Endothelial cell of umbilical vein (primary cell): ENCODE measurements around the gene DDI1. TPM values are rescaled to one million over a fixed set of nuclear protein-coding genes. Genes with fewer than 3 reads are reported as not detected.

Experiments
- BruUV-seq: library from RNA; stranded (reverse); fragments of 400-500 nt; replicated peaks from 2 replicates; lab custom pipeline; 2021; lab: Mats Ljungman, UMichigan
- CTCF ChIA-PET: fragments of 300-600, 350-600 bp; sonication (Branson Sonifier 250); formaldehyde crosslinking; loops from one replicate; lab custom pipeline; 2021; ENCODE audit warnings: antibody characterized with exemption, inconsistent platforms; lab: Charles Lee
- POLR2A ChIA-PET: fragments of 300-600, 350-600 bp; sonication (Branson Sonifier 250); formaldehyde crosslinking; loops from one replicate; lab custom pipeline; 2021; ENCODE audit warnings: antibody characterized with exemption, inconsistent platforms; lab: Charles Lee
- DNase-seq: peaks from one replicate; pipeline ENCODE4 v3.0.0-alpha.2; 2011; ENCODE audit warnings: low read depth, low spot score
- FAIRE-seq: peaks from 2 replicates; lab custom pipeline; 2011; peaks lifted over from hg19 to GRCh38; lab: Jason Lieb, UNC
- H2AFZ ChIP-seq: 2 replicates; pipeline ENCODE4 v1.6.0; 2012; ENCODE audit warnings: low read depth, low read length, control low read depth, inconsistent platforms
- H3K27ac ChIP-seq: 2 replicates; pipeline ENCODE4 v1.5.1; 2011; ENCODE audit warnings: low read depth, mild to moderate bottlenecking, control low read depth, low read length, moderate library complexity; ENCODE audit not compliant: insufficient read depth
- H3K27me3 ChIP-seq, 2 experiments: 2 replicates each; pipeline versions ENCODE4 v1.6.0 to v1.6.1; 2011; ENCODE audit warnings: low read length in 2 of 2, mixed read lengths in 1 of 2; ENCODE audit not compliant: control insufficient read depth in 2 of 2, insufficient read depth in 2 of 2
- H3K36me3 ChIP-seq, 2 experiments: 2 replicates in 1 of 2; 3 replicates in 1 of 2; pipeline ENCODE4 v1.5.1; 2011; ENCODE audit warnings: low read length in 2 of 2, mild to moderate bottlenecking in 1 of 2, moderate library complexity in 1 of 2; ENCODE audit not compliant: control insufficient read depth in 2 of 2, insufficient read depth in 2 of 2; ENCODE audit errors: extremely low read depth in 1 of 2
- H3K4me1 ChIP-seq: 3 replicates; pipeline ENCODE4 v1.5.1; 2011; ENCODE audit warnings: mild to moderate bottlenecking, low read length; ENCODE audit not compliant: control insufficient read depth, insufficient read depth; ENCODE audit errors: extremely low read depth
- H3K4me2 ChIP-seq: 2 replicates; pipeline ENCODE4 v1.6.1; 2011; ENCODE audit warnings: low read length, control low read depth, mixed read lengths; ENCODE audit not compliant: insufficient read depth
- H3K4me3 ChIP-seq, 3 experiments: fragments of 200-600 bp in 1 of 3; sonication (generic), shearing (Covaris generic) in 1 of 3; replicated peaks in 1 of 3; 2 replicates each; pipeline ENCODE4 v1.5.1; 2011 to 2016; ENCODE audit warnings: control low read depth in 3 of 3, low read length in 3 of 3, mild to moderate bottlenecking in 2 of 3, inconsistent platforms in 1 of 3, low read depth in 1 of 3, moderate library complexity in 1 of 3; ENCODE audit not compliant: insufficient read depth in 1 of 3
- H3K79me2 ChIP-seq: 2 replicates; pipeline ENCODE4 v1.6.0; 2012; ENCODE audit warnings: low read length, inconsistent platforms; ENCODE audit not compliant: control insufficient read depth, insufficient read depth
- H3K9ac ChIP-seq: replicated peaks from 2 replicates; pipeline ENCODE3; 2011; ENCODE audit warnings: low read length, control low read depth; ENCODE audit not compliant: insufficient read depth; ENCODE audit errors: extremely low read depth
- H3K9me1 ChIP-seq: replicated peaks from 3 replicates; pipeline ENCODE4 v1.6.0; 2011; ENCODE audit warnings: mild to moderate bottlenecking, low read length; ENCODE audit not compliant: control insufficient read depth, insufficient read depth; ENCODE audit errors: extremely low read depth
- H3K9me3 ChIP-seq: replicated peaks from 2 replicates; pipeline ENCODE4 v1.5.1; 2012; ENCODE audit warnings: low read length, inconsistent platforms; ENCODE audit not compliant: control insufficient read depth, insufficient read depth
- H4K20me1 ChIP-seq: replicated peaks from 2 replicates; pipeline ENCODE3; 2011; ENCODE audit warnings: mild to moderate bottlenecking, low read length; ENCODE audit not compliant: control insufficient read depth, insufficient read depth; ENCODE audit errors: extremely low read depth
- EZH2 ChIP-seq: IDR thresholded peaks from 2 replicates; pipeline ENCODE4 v1.6.1; 2012; ENCODE audit warnings: borderline replicate concordance, low read depth, mild to moderate bottlenecking, moderate library complexity, low read length, inconsistent platforms; ENCODE audit not compliant: severe bottlenecking
- FOS ChIP-seq: IDR thresholded peaks from 2 replicates; pipeline ENCODE4 v1.6.1; 2011; ENCODE audit warnings: mild to moderate bottlenecking, low read length, moderate library complexity, borderline replicate concordance; ENCODE audit not compliant: insufficient read depth
- GATA2 ChIP-seq: IDR thresholded peaks from 2 replicates; pipeline ENCODE4 v1.7.0; 2011; ENCODE audit warnings: low read depth, mild to moderate bottlenecking, moderate library complexity, mixed read lengths, low read length; ENCODE audit not compliant: insufficient read length, insufficient read depth
- JUN ChIP-seq: IDR thresholded peaks from 2 replicates; pipeline ENCODE4 v1.6.1; 2011; ENCODE audit warnings: borderline replicate concordance, low read depth; ENCODE audit not compliant: insufficient read length, insufficient read depth
- MYC ChIP-seq: IDR thresholded peaks from one replicate; pipeline ENCODE4 v1.6.1; 2011; ENCODE audit warnings: mild to moderate bottlenecking, low read depth, low read length
- POLR2A ChIP-seq: IDR thresholded peaks from 2 replicates; pipeline ENCODE4 v1.6.1; 2012; ENCODE audit warnings: low read depth, mild to moderate bottlenecking, control low read depth, low read length
- POLR2AphosphoS5 ChIP-seq: IDR thresholded peaks from 2 replicates; pipeline ENCODE4 v1.6.1; 2012; ENCODE audit warnings: low read depth, mild to moderate bottlenecking, control low read depth, low read length, moderate library complexity; ENCODE audit not compliant: insufficient read depth
- dilution Hi-C: fragments of 300-500 bp; cut with MboI; formaldehyde crosslinking; loops from one replicate; pipeline ENCODE4 v1.15.0; 2019; ENCODE audit warnings: low sequenced_read_pairs; ENCODE audit not compliant: extremely low pct_ligation_motif_present
- intact Hi-C: fragments of 100-400 bp; cut with micrococcal nuclease; formaldehyde crosslinking; loops from one replicate; pipeline ENCODE4 v1.10.0; 2022
- polyA plus RNA-seq, 4 experiments: library from polyadenylated mRNA; depleted of rRNA in 3 of 4; stranded (reverse) in 3 of 4; unstranded in 1 of 4; fragments of >200 nt; gene quantifications; 2 replicates each; pipeline versions ENCODE4 v1.2.1 to v1.2.3, GENCODE V29; 2011 to 2012; ENCODE audit warnings: missing spikeins in 1 of 4
- total RNA-seq: library from RNA; stranded (reverse); gene quantifications from 2 replicates; pipeline ENCODE4 v1.2.3, GENCODE V29; 2021
- TF ChIP-seq, protein P1 (sequence below): IDR thresholded peaks from 2 replicates; pipeline ENCODE4 v1.6.1; 2011; ENCODE audit not compliant: insufficient read depth, insufficient read length
- TF ChIP-seq, protein P2 (sequence below), 2 donors: IDR thresholded peaks; 1 replicate in 1 of 2; 2 replicates in 1 of 2; pipeline ENCODE4 v1.5.1; 2011; ENCODE audit warnings: low read length in 2 of 2, mild to moderate bottlenecking in 2 of 2, moderate library complexity in 2 of 2, control low read depth in 1 of 2, inconsistent platforms in 1 of 2, low read depth in 1 of 2; ENCODE audit not compliant: insufficient read depth in 1 of 2; ENCODE audit errors: extremely low read depth in 1 of 2

Gene DDI1
- total and polyA plus RNA-seq, 2 donors (not counting 3 experiments of a cell fraction or from before 2014, with no cell fraction given) = not detected

DNA sequence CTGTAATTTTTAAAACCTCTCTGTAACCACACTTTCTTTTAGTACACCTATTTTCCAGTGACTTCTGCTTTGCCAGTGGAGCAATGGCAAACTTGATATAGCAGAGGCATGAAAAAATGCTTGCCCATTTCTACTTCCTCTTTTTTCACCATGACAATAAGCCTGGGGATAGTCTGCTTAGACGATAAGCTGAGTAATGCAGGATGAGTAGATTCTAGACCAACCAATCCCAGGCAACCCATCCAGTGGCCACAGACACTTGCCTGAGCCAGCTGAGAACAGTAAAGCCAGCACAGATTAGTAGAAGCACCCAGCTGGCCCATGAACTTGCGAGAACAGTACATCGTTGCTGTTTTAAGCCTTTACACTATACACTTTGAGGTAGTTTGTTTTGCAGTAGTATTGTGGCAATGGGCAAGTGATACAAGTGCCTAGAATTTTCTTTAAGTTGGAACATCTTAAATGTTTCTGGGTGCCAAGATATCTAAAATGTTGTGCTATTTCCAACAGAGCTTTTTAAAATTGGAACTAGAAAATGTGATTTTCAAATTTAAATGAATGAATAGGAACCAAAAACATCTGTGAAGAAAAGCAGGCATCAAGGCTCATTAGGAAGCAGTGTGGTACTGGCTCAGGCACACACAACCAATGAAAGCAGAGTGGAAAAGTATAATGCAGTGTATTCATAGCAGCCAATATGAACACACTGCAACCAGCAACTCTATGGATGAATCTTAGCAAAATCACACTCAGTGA lies 37.7 kb downstream of the DDI1 start:
- FAIRE-seq = no peak
- dilution Hi-C loops = no loop called here
- Histone ChIP-seq H3K36me3 (no peaks in the 10 kb centered on the region), H3K4me1 (no peaks in the 10 kb centered on the region), H3K9ac (no peak overlapping the region), H4K20me1 (no peaks in the 10 kb centered on the region), H3K4me2 (no peak overlapping the region), H3K4me3 (no peak overlapping the region), H3K9me1 (no peaks in the 10 kb centered on the region), H3K27ac (no peak overlapping the region), H3K9me3 (no peaks in the 10 kb centered on the region), H3K27me3 (no peaks in the 10 kb centered on the region), H2AFZ (no peak overlapping the region), H3K79me2 (no peaks in the 10 kb centered on the region)
- BruUV-seq = no TSS peak
- no peak for TF ChIP-seq EZH2
- no peak for TF ChIP-seq MYC
- TF ChIP-seq, protein P1, sequence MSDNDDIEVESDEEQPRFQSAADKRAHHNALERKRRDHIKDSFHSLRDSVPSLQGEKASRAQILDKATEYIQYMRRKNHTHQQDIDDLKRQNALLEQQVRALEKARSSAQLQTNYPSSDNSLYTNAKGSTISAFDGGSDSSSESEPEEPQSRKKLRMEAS = no peak
- no peak for TF ChIP-seq POLR2AphosphoS5
- no peak for TF ChIP-seq FOS
- TF ChIP-seq, protein P2, sequence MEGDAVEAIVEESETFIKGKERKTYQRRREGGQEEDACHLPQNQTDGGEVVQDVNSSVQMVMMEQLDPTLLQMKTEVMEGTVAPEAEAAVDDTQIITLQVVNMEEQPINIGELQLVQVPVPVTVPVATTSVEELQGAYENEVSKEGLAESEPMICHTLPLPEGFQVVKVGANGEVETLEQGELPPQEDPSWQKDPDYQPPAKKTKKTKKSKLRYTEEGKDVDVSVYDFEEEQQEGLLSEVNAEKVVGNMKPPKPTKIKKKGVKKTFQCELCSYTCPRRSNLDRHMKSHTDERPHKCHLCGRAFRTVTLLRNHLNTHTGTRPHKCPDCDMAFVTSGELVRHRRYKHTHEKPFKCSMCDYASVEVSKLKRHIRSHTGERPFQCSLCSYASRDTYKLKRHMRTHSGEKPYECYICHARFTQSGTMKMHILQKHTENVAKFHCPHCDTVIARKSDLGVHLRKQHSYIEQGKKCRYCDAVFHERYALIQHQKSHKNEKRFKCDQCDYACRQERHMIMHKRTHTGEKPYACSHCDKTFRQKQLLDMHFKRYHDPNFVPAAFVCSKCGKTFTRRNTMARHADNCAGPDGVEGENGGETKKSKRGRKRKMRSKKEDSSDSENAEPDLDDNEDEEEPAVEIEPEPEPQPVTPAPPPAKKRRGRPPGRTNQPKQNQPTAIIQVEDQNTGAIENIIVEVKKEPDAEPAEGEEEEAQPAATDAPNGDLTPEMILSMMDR (IDR thresholded peaks at IDR 0.05; ENCODE audit: extremely low read depth in 1 of 2, insufficient read depth in 1 of 2, low read depth in 1 of 2, low read length in 2 of 2) = no peak
- TF ChIP-seq GATA2 = no peak
- TF ChIP-seq POLR2A = no peak
- TF ChIP-seq JUN = no peak
- POLR2A ChIA-PET = no interaction called here
- CTCF ChIA-PET = interaction anchor here (1.2 kb wide), 1 partner anchor 30 kb away, joined by 3 read pairs; no protein-coding TSS in a partner anchor
- no peak for DNase-seq
- intact Hi-C loops = no loop called here
